ENCODE results near the gene ATF7.

Gene ATF7

GRCh38 chr12:53530061-53530460, 96.1 kb downstream of the ATF7 start:
- TF ChIP-seq EZH2 (IDR thresholded peaks at IDR 0.05; ENCODE audit: borderline replicate concordance, low read depth, low read length, severe bottlenecking) (no peak), CTCF (IDR thresholded peaks at IDR 0.05; ENCODE audit: borderline replicate concordance, extremely low read depth, low read length, poor library complexity, severe bottlenecking) (no peak)
- ATAC-seq (ENCODE audit: insufficient read depth, low read depth), result no peak
- H3K4me1 ChIP-seq (ENCODE audit: insufficient read depth, low read length), result no peaks in the 10 kb centered on the region
- no peaks in the 10 kb centered on the region for H3K27me3 ChIP-seq (ENCODE audit: insufficient read depth, low read length, poor library complexity)
- H4K20me1 ChIP-seq (ENCODE audit: insufficient read depth, low read length), result no peaks in the 10 kb centered on the region
- H3K79me2 ChIP-seq (ENCODE audit: insufficient read depth, low read length), result no peaks in the 10 kb centered on the region
- no peak overlapping the region for H3K4me2 ChIP-seq (ENCODE audit: insufficient read depth, low read length)
- no peak overlapping the region for H3K27ac ChIP-seq (ENCODE audit: low read length)
- H3K4me3 ChIP-seq (ENCODE audit: low read depth in 1 of 2, low read length in 2 of 2), result no peak overlapping the region
- H3K36me3 ChIP-seq (ENCODE audit: insufficient read depth, low read length), result peaks cover 46% of the 10 kb centered on the region
- H3K9me3 ChIP-seq (ENCODE audit: insufficient read depth, low read length, severe bottlenecking), result no peaks in the 10 kb centered on the region
- no peak overlapping the region for H2AFZ ChIP-seq (ENCODE audit: low read depth, low read length)
- H3K9ac ChIP-seq (ENCODE audit: low read depth, low read length), result no peak overlapping the region
- no peak for DNase-seq

DNA sequence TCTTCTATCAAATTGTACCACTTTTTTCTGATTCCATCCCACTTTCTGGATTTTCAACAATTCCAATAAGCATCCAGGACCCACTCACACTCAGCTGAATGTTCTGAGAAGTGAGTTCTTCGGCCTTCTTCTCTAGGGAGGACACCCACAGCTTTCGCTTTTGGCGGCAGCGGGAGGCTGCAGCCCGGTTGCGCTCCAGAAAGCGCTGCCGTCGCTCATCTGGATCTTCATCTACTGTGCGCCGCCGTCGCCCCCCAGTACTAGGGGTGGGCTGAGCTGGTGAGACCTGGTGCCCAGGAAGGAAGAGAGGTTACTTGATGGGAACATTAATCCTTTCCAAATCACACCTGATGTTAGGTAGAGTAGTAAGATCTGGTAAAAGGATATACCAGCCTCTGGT, 101.7 kb downstream of the ATF7 start:
- H3K4me2 ChIP-seq (ENCODE audit: insufficient read depth, low read length), result no peak overlapping the region
- no peaks in the 10 kb centered on the region for H3K79me2 ChIP-seq (ENCODE audit: insufficient read depth, low read length)
- no peak overlapping the region for H3K9ac ChIP-seq (ENCODE audit: low read depth, low read length)
- H2AFZ ChIP-seq (ENCODE audit: low read depth, low read length), result no peak overlapping the region
- no peaks in the 10 kb centered on the region for H3K4me1 ChIP-seq (ENCODE audit: insufficient read depth, low read length)
- ATAC-seq (ENCODE audit: insufficient read depth, low read depth), result no peak
- TF ChIP-seq EZH2 (IDR thresholded peaks at IDR 0.05; ENCODE audit: borderline replicate concordance, low read depth, low read length, severe bottlenecking), result no peak
- no peak for TF ChIP-seq CTCF (IDR thresholded peaks at IDR 0.05; ENCODE audit: borderline replicate concordance, extremely low read depth, low read length, poor library complexity, severe bottlenecking)
- no peaks in the 10 kb centered on the region for H3K27me3 ChIP-seq (ENCODE audit: insufficient read depth, low read length, poor library complexity)
- no peak overlapping the region for H3K4me3 ChIP-seq (ENCODE audit: low read depth in 1 of 2, low read length in 2 of 2)
- no peak overlapping the region for H3K27ac ChIP-seq (ENCODE audit: low read length)
- DNase-seq, result no peak
- no peaks in the 10 kb centered on the region for H3K9me3 ChIP-seq (ENCODE audit: insufficient read depth, low read length, severe bottlenecking)
- peaks cover 53% of the 10 kb centered on the region for H3K36me3 ChIP-seq (ENCODE audit: insufficient read depth, low read length)
- H4K20me1 ChIP-seq (ENCODE audit: insufficient read depth, low read length), result no peaks in the 10 kb centered on the region

DNA sequence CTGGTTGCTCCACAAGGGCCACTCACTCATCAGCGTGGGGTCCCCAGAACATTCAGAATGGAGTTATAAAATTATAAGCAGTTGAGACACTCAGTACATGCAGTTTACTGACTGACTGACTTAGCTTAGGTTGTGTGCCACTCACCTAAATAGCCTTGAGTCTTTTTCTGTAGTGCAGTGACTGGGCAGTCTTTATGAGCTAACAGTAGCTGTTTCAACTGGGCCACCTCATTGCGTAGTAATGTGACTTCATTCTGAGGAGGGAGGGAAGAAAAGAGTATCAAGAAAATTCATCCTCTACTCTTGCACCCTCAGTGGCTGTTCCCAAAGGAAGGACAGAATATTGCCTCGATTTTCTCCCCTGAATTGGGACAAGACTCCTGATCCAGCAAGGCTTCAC, 103.1 kb downstream of the ATF7 start:
- ATAC-seq (ENCODE audit: insufficient read depth, low read depth), result no peak

More for the DNA sequence above, 103.1 kb downstream of the ATF7 start:
- TF ChIP-seq CTCF (IDR thresholded peaks at IDR 0.05; ENCODE audit: borderline replicate concordance, extremely low read depth, low read length, poor library complexity, severe bottlenecking), result no peak
- no peak for TF ChIP-seq EZH2 (IDR thresholded peaks at IDR 0.05; ENCODE audit: borderline replicate concordance, low read depth, low read length, severe bottlenecking)
- Histone ChIP-seq H3K79me2 (ENCODE audit: insufficient read depth, low read length) (no peaks in the 10 kb centered on the region), H4K20me1 (ENCODE audit: insufficient read depth, low read length) (no peaks in the 10 kb centered on the region), H3K4me1 (ENCODE audit: insufficient read depth, low read length) (no peaks in the 10 kb centered on the region), H3K27ac (ENCODE audit: low read length) (no peak overlapping the region), H3K27me3 (ENCODE audit: insufficient read depth, low read length, poor library complexity) (no peaks in the 10 kb centered on the region), H3K4me2 (ENCODE audit: insufficient read depth, low read length) (no peak overlapping the region), H3K4me3 (ENCODE audit: low read depth in 1 of 2, low read length in 2 of 2) (no peak overlapping the region), H3K9me3 (ENCODE audit: insufficient read depth, low read length, severe bottlenecking) (no peaks in the 10 kb centered on the region), H2AFZ (ENCODE audit: low read depth, low read length) (no peak overlapping the region), H3K9ac (ENCODE audit: low read depth, low read length) (no peak overlapping the region), H3K36me3 (ENCODE audit: insufficient read depth, low read length) (peaks cover 61% of the 10 kb centered on the region)
- DNase-seq, result no peak

All from DND-41 (cell line).